ENCODE measurements around the gene RNASEH2C. TPM values are rescaled to one million over a fixed set of nuclear protein-coding genes. Genes with fewer than 3 reads are reported as not detected.
"Not testable (repeated sequence)": the region's sequence is repeated elsewhere in the genome, so short reads cannot be mapped to it uniquely, and the experiment has no call there.

The RNASEH2C gene
- total RNA-seq, 1 donor from 2014 or later, result 89.0 TPM

DNA sequence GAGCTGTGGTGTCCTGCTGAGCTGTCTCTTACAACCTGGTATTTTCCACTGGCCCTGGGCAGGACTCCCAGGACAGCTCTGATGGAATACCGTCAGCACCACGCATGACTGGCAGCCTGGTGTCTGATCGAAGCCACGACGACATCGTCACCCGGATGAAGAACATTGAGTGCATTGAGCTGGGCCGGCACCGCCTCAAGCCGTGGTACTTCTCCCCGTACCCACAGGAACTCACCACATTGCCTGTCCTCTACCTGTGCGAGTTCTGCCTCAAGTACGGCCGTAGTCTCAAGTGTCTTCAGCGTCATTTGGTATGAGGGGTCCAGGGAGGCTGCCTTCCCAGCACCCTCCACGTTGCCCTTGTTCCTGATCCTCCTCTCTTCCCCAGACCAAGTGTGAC is 6.2 kb downstream of the RNASEH2C start:
- Mint-ChIP-seq H3K4me3 (peak overlapping the region; percentile 57), H3K36me3 (ENCODE audit: low read depth) (peaks cover 46% of the 10 kb centered on the region), H3K9me3 (no peaks in the 10 kb centered on the region), H3K27ac (peak overlapping the region; percentile 44), H3K27me3 (ENCODE audit: insufficient read depth) (no peaks in the 10 kb centered on the region), H3K4me1 (ENCODE audit: low read depth) (peaks cover 47% of the 10 kb centered on the region)
- intact Hi-C loops (cut with micrococcal nuclease), result loop anchor here (5.0 kb wide), 3 partner anchors 288 to 553 kb away; partner anchors contain the start of genes BANF1, EIF1AD, FRMD8 and RAB1B
- no peak for DNase-seq (ENCODE audit: low spot score)

- Mint-ChIP-seq H3K27me3 (ENCODE audit: insufficient read depth) (no peaks in the 10 kb centered on the region), H3K27ac (peak overlapping the region; percentile 29), H3K4me3 (peak overlapping the region; percentile 96), H3K9me3 (no peaks in the 10 kb centered on the region), H3K36me3 (ENCODE audit: low read depth) (peaks cover 35% of the 10 kb centered on the region), H3K4me1 (ENCODE audit: low read depth) (peaks cover 37% of the 10 kb centered on the region)
- intact Hi-C loops (cut with micrococcal nuclease), result loop anchor here (2.0 to 5.0 kb wide), 5 partner anchors 75 to 554 kb away; partner anchors contain the start of genes BANF1, EIF1AD, FRMD8 and RAB1B
- no peak for DNase-seq (ENCODE audit: low spot score)
Observed at GRCh38 chr11:65713212-65713969, 7.2 kb downstream of the RNASEH2C start.

- peaks cover 30% of the 10 kb centered on the region for H3K4me1 Mint-ChIP-seq (ENCODE audit: low read depth)
- H3K27ac Mint-ChIP-seq, result peak overlapping the region; percentile 98
- H3K36me3 Mint-ChIP-seq (ENCODE audit: low read depth), result peaks cover 31% of the 10 kb centered on the region
- no peaks in the 10 kb centered on the region for H3K27me3 Mint-ChIP-seq (ENCODE audit: insufficient read depth)
- no peak for DNase-seq (ENCODE audit: low spot score)
- peak overlapping the region; percentile 96 for H3K4me3 Mint-ChIP-seq
- intact Hi-C loops (cut with micrococcal nuclease), result loop anchor here (1.0 to 5.0 kb wide), 12 partner anchors 8 to 555 kb away; partner anchors contain the start of genes AP5B1, BANF1, CCDC85B and EIF1AD
- no peaks in the 10 kb centered on the region for H3K9me3 Mint-ChIP-seq
Observed at GRCh38 chr11:65712633-65713076, 7.9 kb downstream of the RNASEH2C start.

DNA sequence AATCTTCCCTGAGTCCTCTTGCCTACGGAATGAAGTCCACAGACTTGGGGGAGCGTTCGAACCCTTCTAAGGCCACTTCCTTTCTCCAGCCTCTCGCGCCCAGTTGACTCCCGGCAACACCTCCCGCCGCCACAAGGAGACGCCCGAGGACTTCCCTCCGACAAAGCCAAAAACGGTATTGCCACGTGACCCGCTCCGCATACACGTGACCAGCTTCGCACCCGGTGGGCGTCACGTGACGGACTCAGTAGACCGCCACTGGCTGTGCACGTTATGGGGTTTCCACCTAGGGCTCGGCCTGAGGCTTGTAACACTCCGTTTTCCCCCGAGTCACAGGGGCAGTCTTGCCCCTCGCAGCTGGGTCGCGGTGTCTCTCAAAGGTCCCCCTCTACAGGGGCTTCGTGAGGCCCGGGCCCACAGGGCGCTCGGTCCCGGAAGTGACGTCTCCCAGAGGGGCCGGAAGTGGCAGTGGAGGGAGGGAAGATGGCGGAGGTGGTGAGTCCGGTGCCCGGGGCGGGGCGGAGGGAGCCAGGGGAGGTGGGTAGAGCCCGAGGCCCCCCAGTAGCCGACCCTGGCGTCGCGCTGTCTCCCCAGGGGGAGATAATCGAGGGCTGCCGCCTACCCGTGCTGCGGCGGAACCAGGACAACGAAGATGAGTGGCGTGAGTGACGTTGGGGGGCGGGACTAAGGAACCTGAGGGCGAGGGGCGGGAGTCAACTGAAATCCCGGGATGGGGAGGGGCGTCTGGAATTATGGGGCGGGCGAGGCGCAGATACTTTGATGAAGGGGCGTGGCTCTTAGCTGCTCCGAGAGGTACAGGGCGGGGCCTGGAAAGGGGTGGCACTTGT is 8.6 kb downstream of the RNASEH2C start, which contains the start of gene KAT5:
KAT5 (plus strand) TSS at position 468 of the 848 bp plus-strand sequence; CDS start at position 484, 16 bp downstream.
- H3K27me3 Mint-ChIP-seq (ENCODE audit: insufficient read depth), result no peaks in the 10 kb centered on the region
- peaks cover 29% of the 10 kb centered on the region for H3K4me1 Mint-ChIP-seq (ENCODE audit: low read depth)
- H3K9me3 Mint-ChIP-seq, result no peaks in the 10 kb centered on the region
- intact Hi-C loops (cut with micrococcal nuclease), result loop anchor here (1.0 to 5.0 kb wide), 14 partner anchors 8 to 555 kb away; partner anchors contain the start of genes AP5B1, BANF1, CCDC85B and EIF1AD
- H3K27ac Mint-ChIP-seq, result peak within 1 kb of the TSS; percentile 98
- peaks cover 24% of the 10 kb centered on the region for H3K36me3 Mint-ChIP-seq (ENCODE audit: low read depth)
- peak; percentile 98 for DNase-seq (ENCODE audit: low spot score)
- H3K4me3 Mint-ChIP-seq, result peak within 1 kb of the TSS; percentile 96

DNA sequence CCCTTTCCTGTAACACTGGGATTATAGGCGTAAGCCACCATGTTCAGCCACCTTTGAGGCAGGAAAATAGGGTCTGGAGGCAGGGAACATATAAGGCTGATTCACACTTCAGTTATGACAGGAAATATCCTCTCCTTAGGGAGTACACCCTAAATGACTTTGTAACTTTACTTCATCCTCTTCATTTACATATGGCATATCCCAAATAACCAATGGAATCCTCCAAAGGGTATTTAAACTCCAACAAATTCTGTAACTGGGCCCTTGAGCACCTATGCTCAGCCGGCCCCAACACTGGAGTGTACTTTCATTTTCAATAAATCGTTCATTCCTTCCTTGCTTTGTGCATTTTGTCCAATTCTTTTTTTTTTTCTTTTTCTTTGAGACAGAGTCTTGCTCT is 10.2 kb downstream of the RNASEH2C start:
- no peak overlapping the region for H3K27ac Mint-ChIP-seq
- H3K36me3 Mint-ChIP-seq (ENCODE audit: low read depth), result peaks cover 20% of the 10 kb centered on the region
- H3K27me3 Mint-ChIP-seq (ENCODE audit: insufficient read depth), result no peaks in the 10 kb centered on the region
- no peak overlapping the region for H3K4me3 Mint-ChIP-seq
- H3K9me3 Mint-ChIP-seq, result no peaks in the 10 kb centered on the region
- peaks cover 37% of the 10 kb centered on the region for H3K4me1 Mint-ChIP-seq (ENCODE audit: low read depth)
- DNase-seq (ENCODE audit: low spot score), result no peak
- intact Hi-C loops (cut with micrococcal nuclease), result loop anchor here (5.0 kb wide), 3 partner anchors 292 to 557 kb away; partner anchors contain the start of genes BANF1, EIF1AD, FRMD8 and RAB1B

GRCh38 chr11:65709661-65710060 is 10.9 kb downstream of the RNASEH2C start:
- no peak overlapping the region for H3K27ac Mint-ChIP-seq

DNA sequence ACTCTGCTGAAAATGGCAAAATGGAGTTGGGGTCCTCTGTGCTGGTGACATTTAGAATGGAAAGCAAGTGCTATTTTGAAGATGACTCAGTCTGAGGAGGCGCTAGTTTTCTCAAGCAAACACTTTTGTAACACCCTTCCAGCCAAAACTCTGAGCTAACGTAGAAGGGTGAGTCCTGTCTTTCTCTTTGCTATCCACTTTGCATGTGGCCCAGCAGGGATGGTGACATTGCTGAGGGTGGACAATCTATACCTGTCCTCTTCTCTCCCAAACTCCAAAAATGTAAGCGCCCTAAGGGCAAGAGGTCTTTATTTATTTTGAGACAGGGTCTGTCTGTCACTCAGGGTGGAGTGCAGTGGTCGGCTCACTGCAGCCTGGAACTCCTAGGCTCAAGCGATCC is 12.1 kb downstream of the RNASEH2C start:
- Mint-ChIP-seq H3K27me3 (ENCODE audit: insufficient read depth) (no peaks in the 10 kb centered on the region), H3K4me3 (no peak overlapping the region), H3K4me1 (ENCODE audit: low read depth) (peaks cover 27% of the 10 kb centered on the region), H3K27ac (no peak overlapping the region), H3K9me3 (no peaks in the 10 kb centered on the region), H3K36me3 (ENCODE audit: low read depth) (peaks cover 4% of the 10 kb centered on the region)
- no peak for DNase-seq (ENCODE audit: low spot score)
- intact Hi-C loops (cut with micrococcal nuclease), result no loop called here

More at GRCh38 chr11:65709661-65710060, 10.9 kb downstream of the RNASEH2C start:
- no peak overlapping the region for H3K4me3 Mint-ChIP-seq
- no peaks in the 10 kb centered on the region for H3K9me3 Mint-ChIP-seq
- peaks cover 13% of the 10 kb centered on the region for H3K36me3 Mint-ChIP-seq (ENCODE audit: low read depth)
- intact Hi-C loops (cut with micrococcal nuclease), result loop anchor here (5.0 kb wide), 3 partner anchors 293 to 558 kb away; partner anchors contain the start of genes BANF1, EIF1AD, FRMD8 and RAB1B
- H3K27me3 Mint-ChIP-seq (ENCODE audit: insufficient read depth), result no peaks in the 10 kb centered on the region
- DNase-seq (ENCODE audit: low spot score), result no peak
- H3K4me1 Mint-ChIP-seq (ENCODE audit: low read depth), result peaks cover 30% of the 10 kb centered on the region

- intact Hi-C loops (cut with micrococcal nuclease); H3K27me3 Mint-ChIP-seq (ENCODE audit: insufficient read depth); DNase-seq (ENCODE audit: low spot score); H3K27ac Mint-ChIP-seq; H3K9me3 Mint-ChIP-seq; H3K4me3 Mint-ChIP-seq; H3K36me3 Mint-ChIP-seq (ENCODE audit: low read depth): not testable (repeated sequence)
- peaks cover 22% of the 10 kb centered on the region for H3K4me1 Mint-ChIP-seq (ENCODE audit: low read depth)
Observed at GRCh38 chr11:65707002-65707401, 13.6 kb downstream of the RNASEH2C start.

DNA sequence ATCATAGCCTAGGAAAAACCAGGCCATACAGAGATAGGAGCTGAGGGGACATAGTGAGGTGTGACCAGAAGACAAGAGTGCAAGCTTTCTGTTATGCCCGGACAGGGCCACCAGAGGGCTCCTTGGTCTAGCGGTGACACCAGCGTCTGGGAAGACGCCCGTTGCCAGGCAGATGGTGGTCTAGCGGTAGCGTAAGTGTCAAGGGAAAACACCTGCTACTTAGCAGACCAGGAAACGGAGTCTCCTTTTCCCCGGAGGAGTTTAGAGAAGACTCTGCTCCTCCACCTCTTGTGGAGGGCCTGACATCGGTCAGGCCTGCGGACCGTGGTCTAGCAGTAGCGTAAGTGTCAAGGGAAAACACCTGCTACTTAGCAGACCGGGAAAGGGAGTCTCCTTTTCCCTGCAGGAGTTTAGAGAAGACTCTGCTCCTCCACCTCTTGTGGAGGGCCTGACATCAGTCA is 14.3 kb downstream of the RNASEH2C start:
- peak; percentile 71 for DNase-seq (ENCODE audit: low spot score)
- intact Hi-C loops (cut with micrococcal nuclease), result loop anchor here (1.0 kb wide), 3 partner anchors 112 to 283 kb away; no protein-coding TSS in a partner anchor
- H3K36me3 Mint-ChIP-seq (ENCODE audit: low read depth); H3K27me3 Mint-ChIP-seq (ENCODE audit: insufficient read depth); H3K27ac Mint-ChIP-seq; H3K4me3 Mint-ChIP-seq; H3K9me3 Mint-ChIP-seq: not testable (repeated sequence)
- peaks cover 16% of the 10 kb centered on the region for H3K4me1 Mint-ChIP-seq (ENCODE audit: low read depth)

GRCh38 chr11:65703846-65704245 is 16.8 kb downstream of the RNASEH2C start:
- no peaks in the 10 kb centered on the region for H3K9me3 Mint-ChIP-seq
- peaks cover 11% of the 10 kb centered on the region for H3K4me1 Mint-ChIP-seq (ENCODE audit: low read depth)
- no peak for DNase-seq (ENCODE audit: low spot score)
- intact Hi-C loops (cut with micrococcal nuclease), result no loop called here
- H3K27ac Mint-ChIP-seq, result no peak overlapping the region
- H3K36me3 Mint-ChIP-seq (ENCODE audit: low read depth), result no peaks in the 10 kb centered on the region
- H3K4me3 Mint-ChIP-seq, result no peak overlapping the region
- peaks cover 2% of the 10 kb centered on the region for H3K27me3 Mint-ChIP-seq (ENCODE audit: insufficient read depth)

- no peak for DNase-seq (ENCODE audit: low spot score)
- H3K4me3 Mint-ChIP-seq, result no peak overlapping the region
- no peak overlapping the region for H3K27ac Mint-ChIP-seq
- no peaks in the 10 kb centered on the region for H3K36me3 Mint-ChIP-seq (ENCODE audit: low read depth)
- H3K4me1 Mint-ChIP-seq (ENCODE audit: low read depth), result peaks cover 4% of the 10 kb centered on the region
- intact Hi-C loops (cut with micrococcal nuclease), result no loop called here
- peaks cover 6% of the 10 kb centered on the region for H3K27me3 Mint-ChIP-seq (ENCODE audit: insufficient read depth)
- no peaks in the 10 kb centered on the region for H3K9me3 Mint-ChIP-seq
Observed at GRCh38 chr11:65701686-65702085, 18.9 kb downstream of the RNASEH2C start.

GRCh38 chr11:65700399-65700798 is 20.2 kb downstream of the RNASEH2C start:
- Mint-ChIP-seq H3K36me3 (ENCODE audit: low read depth) (no peaks in the 10 kb centered on the region), H3K27me3 (ENCODE audit: insufficient read depth) (peaks cover 6% of the 10 kb centered on the region), H3K27ac (no peak overlapping the region), H3K4me3 (no peak overlapping the region), H3K4me1 (ENCODE audit: low read depth) (no peaks in the 10 kb centered on the region), H3K9me3 (no peaks in the 10 kb centered on the region)
- intact Hi-C loops (cut with micrococcal nuclease), result no loop called here
- no peak for DNase-seq (ENCODE audit: low spot score)
